Cardiac fibroblast (primary cell): ENCODE results near the gene PLEKHG7.

Experiments used
- DNase-seq, 2 donors: peaks; one replicate each; pipeline versions ENCODE4 v3.0.0 to v3.0.0-alpha.2; 2010; ENCODE audit warnings: low read depth in 2 of 2
- H3K4me3 ChIP-seq, 2 donors: replicated peaks in 1 of 2; 1 replicate in 1 of 2; 2 replicates in 1 of 2; pipeline ENCODE4 v1.5.1; 2011; ENCODE audit warnings: low read depth in 2 of 2, low read length in 2 of 2, mild to moderate bottlenecking in 2 of 2, moderate library complexity in 1 of 2
- TF ChIP-seq, protein P1 (sequence below): IDR thresholded peaks from one replicate; pipeline ENCODE4 v1.5.1; 2011; ENCODE audit warnings: low read depth, mild to moderate bottlenecking, low read length, inconsistent platforms

The PLEKHG7 gene

DNA sequence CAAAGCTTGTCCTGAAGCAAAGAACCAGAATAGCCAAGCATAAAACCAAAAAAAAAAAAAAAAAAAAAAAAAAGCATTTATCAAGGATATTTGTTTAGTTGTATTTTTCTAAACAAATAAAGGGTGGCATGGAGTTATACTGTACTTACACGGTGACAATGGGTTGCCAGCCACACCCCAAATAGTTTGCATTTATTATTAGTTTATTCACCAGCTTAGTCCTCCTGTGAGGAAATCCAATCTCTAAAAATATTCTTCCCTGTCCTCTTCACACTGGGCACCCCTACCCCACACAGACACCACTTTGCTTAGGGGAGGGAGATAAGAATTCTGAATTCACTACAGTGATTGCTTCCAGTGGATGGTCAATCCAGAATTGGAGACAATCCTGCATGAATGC, 18.9 kb downstream of the PLEKHG7 start:
- DNase-seq, result no peak
- TF ChIP-seq, protein P1, sequence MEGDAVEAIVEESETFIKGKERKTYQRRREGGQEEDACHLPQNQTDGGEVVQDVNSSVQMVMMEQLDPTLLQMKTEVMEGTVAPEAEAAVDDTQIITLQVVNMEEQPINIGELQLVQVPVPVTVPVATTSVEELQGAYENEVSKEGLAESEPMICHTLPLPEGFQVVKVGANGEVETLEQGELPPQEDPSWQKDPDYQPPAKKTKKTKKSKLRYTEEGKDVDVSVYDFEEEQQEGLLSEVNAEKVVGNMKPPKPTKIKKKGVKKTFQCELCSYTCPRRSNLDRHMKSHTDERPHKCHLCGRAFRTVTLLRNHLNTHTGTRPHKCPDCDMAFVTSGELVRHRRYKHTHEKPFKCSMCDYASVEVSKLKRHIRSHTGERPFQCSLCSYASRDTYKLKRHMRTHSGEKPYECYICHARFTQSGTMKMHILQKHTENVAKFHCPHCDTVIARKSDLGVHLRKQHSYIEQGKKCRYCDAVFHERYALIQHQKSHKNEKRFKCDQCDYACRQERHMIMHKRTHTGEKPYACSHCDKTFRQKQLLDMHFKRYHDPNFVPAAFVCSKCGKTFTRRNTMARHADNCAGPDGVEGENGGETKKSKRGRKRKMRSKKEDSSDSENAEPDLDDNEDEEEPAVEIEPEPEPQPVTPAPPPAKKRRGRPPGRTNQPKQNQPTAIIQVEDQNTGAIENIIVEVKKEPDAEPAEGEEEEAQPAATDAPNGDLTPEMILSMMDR, result no peak
- no peak overlapping the region for H3K4me3 ChIP-seq

DNA sequence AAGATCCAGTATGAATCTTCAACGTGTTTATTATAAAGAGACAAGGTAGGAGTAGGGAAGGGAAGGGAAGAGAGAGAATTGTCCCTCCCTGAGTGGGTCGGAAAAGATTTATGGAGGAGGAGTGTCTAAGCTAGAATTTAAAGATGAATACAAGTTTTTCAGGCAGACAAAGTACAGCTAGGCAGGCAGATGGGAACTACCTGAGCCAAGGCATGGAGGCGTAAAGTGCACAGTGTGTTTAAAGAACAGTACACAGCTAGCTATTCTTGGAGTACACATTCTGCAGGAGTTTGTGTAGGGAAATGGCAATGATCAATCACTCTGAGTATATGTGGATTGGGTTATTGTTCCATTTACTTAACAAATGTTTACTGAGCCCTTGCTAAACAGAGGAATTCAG, 20.1 kb downstream of the PLEKHG7 start:
- H3K4me3 ChIP-seq, result no peak overlapping the region
- no peak for DNase-seq
- TF ChIP-seq, protein P1, result no peak

DNA sequence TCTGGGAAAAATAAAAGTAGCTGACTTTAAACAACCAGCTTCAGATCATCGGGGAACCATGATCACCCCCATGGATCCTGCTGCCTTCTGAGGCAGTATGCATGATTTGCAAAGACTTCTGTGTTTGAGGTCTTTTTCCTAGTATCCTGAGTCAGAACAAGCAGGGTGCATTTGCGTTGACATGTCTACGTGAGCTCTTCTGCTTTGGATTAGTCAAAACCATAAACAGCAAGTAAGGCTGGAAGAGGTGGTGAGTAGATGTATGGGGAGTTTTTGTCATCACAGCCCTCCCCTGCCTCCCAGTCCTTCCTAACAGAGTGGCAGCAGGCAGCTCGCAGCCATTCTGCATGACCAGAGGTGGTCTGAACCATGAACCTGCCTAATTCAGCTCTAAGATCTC, 24.1 kb downstream of the PLEKHG7 start:
- DNase-seq, result no peak
- TF ChIP-seq, protein P1, result no peak
- H3K4me3 ChIP-seq, result no peak overlapping the region

DNA sequence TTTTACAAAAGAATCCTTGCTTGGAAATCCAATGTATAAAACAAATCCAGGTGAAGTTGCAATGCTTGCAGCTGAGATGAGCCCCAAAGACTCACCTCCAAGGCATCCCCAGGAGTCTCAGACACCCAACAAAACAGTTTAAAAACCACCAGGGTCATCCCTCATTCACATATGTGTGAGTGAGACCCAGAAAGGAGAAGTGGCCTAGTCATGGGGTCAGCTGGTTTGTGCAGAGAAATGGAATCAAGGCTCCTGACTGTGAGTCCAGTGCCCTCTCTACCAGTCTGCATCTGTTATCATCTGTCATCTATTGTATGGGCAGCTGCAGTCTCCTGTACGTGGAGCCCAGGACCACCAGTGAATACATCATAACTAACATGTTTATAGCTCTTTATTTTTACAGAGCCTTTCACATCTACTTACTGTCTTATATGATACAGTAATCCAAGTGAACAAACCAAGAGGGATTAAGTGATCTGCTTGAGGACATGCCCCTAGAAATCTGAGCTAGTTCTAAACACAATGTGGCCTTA, 27.1 kb downstream of the PLEKHG7 start:
- TF ChIP-seq, protein P1, result no peak
- H3K4me3 ChIP-seq, result no peak overlapping the region
- DNase-seq, result no peak

DNA sequence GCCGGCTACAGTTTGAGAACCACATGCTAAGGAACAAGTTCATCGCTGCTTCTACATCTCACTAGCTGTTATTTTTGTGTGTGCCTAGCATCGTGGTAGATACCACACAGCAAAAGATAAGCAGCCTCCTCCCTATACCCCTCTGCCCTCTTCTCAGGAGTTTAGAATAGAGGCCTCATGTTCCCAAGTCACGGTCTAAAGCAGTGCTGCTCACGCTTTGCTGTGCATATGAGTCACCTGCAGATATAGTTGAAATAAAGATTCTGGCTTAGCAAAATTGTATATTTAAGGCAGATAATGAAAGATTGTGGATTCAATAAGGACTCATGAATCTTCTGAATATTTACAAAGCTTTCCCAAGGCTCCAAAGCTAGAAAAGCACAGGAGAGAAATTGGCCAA, 28.0 kb downstream of the PLEKHG7 start:
- no peak for DNase-seq
- H3K4me3 ChIP-seq, result no peak overlapping the region
- TF ChIP-seq, protein P1, result no peak

DNA sequence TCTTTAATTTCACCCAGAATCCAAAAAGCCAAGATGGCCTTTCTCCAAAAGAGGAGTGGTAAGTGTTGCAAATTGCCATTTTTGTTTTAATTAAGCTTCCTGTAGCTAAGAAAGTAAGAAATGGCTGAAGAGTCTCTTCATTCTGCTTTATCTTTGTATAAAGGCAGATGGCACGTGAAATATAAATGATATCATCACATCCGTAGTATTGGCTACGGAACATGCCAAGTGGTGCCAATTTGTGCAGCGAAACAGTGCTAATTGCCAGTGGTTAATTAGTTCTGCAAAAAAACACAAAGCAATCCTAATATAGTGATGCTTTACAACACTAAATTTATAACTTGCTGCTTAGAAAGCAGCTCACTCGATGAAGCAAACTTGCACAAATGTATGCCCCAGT, 29.4 kb downstream of the PLEKHG7 start:
- TF ChIP-seq, protein P1, result no peak
- DNase-seq, result no peak
- no peak overlapping the region for H3K4me3 ChIP-seq

DNA sequence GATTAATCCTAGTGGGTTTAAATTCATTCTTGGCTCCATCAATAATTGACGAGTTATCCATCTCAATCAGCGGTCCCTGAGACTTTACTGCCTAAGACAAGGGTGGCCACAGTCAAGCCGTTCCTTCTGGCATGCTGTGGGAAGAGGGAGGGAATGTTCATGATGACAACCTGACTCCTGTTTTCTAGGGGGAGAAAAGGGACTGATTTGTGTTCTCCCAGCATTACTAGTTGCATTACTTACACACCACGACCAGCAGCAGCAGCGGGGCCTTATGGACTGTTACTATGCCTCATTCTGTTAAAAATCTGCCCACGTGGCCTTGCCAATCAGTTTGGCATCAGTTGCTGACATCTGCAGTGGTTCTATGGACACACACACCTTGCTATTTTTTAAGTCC, 29.9 kb downstream of the PLEKHG7 start:
- TF ChIP-seq, protein P1, result no peak
- DNase-seq, result no peak

More for the DNA sequence above, 29.9 kb downstream of the PLEKHG7 start:
- no peak overlapping the region for H3K4me3 ChIP-seq
